GM18520 (cell line): ENCODE measurements around the gene NPEPL1.
"Not testable (repeated sequence)": the region's sequence is repeated elsewhere in the genome, so short reads cannot be mapped to it uniquely, and the experiment has no call there.

ENCODE experiments used
- ATAC-seq: cut with Tn5 transposase; IDR thresholded peaks from one replicate; pipeline ENCODE4 v1.9.1; 2021; ENCODE audit not compliant: unreplicated experiment

Gene NPEPL1

GRCh38 chr20:58712806-58713731, 20.5 kb downstream of the NPEPL1 start:
- ATAC-seq, result no peak

GRCh38 chr20:58713801-58714339, 21.3 kb downstream of the NPEPL1 start:
- ATAC-seq, result no peak

- ATAC-seq, result no peak
Measured at GRCh38 chr20:58714340-58714922, 21.8 kb downstream of the NPEPL1 start.

- ATAC-seq, result no peak
Measured at GRCh38 chr20:58714923-58715351, 22.3 kb downstream of the NPEPL1 start.

GRCh38 chr20:58715391-58715800, 22.8 kb downstream of the NPEPL1 start:
- ATAC-seq, result no peak

- ATAC-seq, result no peak
Measured at GRCh38 chr20:58715801-58716475, 23.3 kb downstream of the NPEPL1 start.

GRCh38 chr20:58716476-58717277, 24.1 kb downstream of the NPEPL1 start:
- ATAC-seq, result no peak

GRCh38 chr20:58717278-58718091, 24.9 kb downstream of the NPEPL1 start:
- ATAC-seq, result no peak

- no peak for ATAC-seq
Measured at GRCh38 chr20:58718121-58718563, 25.5 kb downstream of the NPEPL1 start.

GRCh38 chr20:58718729-58719128, 26.1 kb downstream of the NPEPL1 start:
- no peak for ATAC-seq

GRCh38 chr20:58719258-58719657, 26.7 kb downstream of the NPEPL1 start:
- ATAC-seq, result no peak

- no peak for ATAC-seq
Measured at GRCh38 chr20:58719971-58720371, 27.4 kb downstream of the NPEPL1 start.

- ATAC-seq, result no peak
Measured at GRCh38 chr20:58720890-58721289, 28.3 kb downstream of the NPEPL1 start.

- ATAC-seq, result no peak
Measured at GRCh38 chr20:58721951-58722778, 29.6 kb downstream of the NPEPL1 start.

- ATAC-seq, result no peak
Measured at GRCh38 chr20:58722877-58723627, 30.5 kb downstream of the NPEPL1 start.

GRCh38 chr20:58723628-58723984, 31.0 kb downstream of the NPEPL1 start:
- no peak for ATAC-seq

- not testable (repeated sequence) for ATAC-seq
Measured at GRCh38 chr20:58726156-58726555, 33.6 kb downstream of the NPEPL1 start.

GRCh38 chr20:58731192-58731591, 38.6 kb downstream of the NPEPL1 start:
- ATAC-seq, result no peak
